Activated CD4-positive, alpha-beta T cell treated with anti-CD3 and anti-CD28 coated beads for 24 hours (primary cell): ENCODE data around the gene OR5T3.
"Not testable (repeated sequence)": the region's sequence is repeated elsewhere in the genome, so short reads cannot be mapped to it uniquely, and the experiment has no call there.

ENCODE experiments used
- DNase-seq, 2 donors: peaks; one replicate each; pipeline ENCODE4 v3.0.0-alpha.2; 2020; ENCODE audit warnings: low read depth in 2 of 2

OR5T3 gene

DNA sequence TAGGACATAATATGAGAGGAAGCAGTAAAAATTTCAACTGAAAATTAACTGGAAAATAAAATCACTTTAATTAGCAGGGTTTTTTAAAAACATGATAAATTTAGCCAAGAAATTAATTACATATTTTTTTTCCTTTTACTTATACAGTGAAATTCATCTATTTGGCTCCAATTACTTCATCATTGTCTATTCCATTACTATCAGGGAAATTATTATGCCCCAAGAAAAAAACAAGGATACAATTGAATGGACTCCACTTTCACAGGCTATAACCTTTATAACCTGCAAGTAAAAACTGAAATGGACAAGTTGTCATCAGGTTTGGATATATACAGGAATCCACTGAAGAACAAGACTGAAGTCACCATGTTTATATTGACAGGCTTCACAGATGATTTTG lies at the start of gene OR5T3:
TSS of gene OR5T3 (plus strand) at position 301 of the 400 bp plus-strand sequence. CDS start at position 301, 0 bp downstream.
- DNase-seq = no peak

DNA sequence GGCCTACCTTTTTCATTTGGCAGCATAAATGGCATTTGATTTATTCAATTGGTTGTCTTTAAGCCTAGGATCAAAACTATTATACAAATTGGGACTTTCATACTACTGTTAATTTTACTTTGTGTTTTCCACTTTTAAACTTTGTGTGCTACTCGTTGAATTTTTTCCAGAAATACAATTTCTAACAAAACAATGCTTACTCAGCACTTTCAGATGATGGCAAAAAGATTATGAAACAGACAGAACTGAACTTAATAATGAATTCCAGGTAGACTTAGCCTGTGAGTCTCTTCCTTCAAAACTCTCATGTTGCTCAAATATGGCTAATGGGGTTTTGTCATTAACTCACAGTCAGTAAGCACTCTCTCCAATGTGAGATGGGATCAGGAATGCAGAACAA lies 44.3 kb upstream of the OR5T3 start:
- no peak for DNase-seq

DNA sequence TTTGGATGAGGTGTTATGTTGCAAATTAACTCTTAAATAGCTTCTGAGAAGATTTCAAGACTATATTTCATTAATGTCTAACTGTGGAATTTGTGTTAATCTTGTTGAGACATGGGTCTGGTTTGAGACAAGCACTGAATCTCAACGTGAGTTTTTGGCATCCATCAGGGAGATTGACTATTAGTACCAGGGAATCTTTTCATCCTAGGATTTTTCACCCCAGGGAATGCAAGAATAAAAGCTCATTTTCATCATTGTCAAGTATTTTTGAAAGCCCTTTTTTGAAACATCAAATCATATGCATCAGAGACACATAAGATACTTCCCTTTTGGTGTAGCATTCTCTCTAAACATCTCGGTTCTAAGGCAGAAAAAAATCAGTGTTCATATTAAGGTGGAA lies 37.5 kb upstream of the OR5T3 start:
- no peak for DNase-seq

DNA sequence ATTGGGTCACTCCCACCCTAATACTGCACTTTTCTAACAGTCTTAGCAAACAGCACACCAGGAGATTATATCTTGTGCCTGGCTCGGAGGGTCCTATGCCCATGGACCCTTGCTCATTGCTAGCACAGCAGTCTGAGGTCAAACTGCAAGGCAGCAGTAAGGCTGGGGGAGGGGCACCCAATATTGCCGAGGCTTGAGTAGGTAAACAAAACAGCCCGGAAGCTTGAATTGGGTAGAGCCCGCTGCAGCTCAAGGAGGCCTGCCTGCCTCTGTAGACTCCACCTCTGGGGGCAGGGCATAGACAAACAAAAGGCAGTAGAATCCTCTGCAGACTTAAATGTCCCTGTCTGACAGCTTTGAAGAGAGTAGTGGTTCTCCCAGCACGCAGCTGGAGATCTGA lies 32.3 kb upstream of the OR5T3 start:
- not testable (repeated sequence) for DNase-seq

DNA sequence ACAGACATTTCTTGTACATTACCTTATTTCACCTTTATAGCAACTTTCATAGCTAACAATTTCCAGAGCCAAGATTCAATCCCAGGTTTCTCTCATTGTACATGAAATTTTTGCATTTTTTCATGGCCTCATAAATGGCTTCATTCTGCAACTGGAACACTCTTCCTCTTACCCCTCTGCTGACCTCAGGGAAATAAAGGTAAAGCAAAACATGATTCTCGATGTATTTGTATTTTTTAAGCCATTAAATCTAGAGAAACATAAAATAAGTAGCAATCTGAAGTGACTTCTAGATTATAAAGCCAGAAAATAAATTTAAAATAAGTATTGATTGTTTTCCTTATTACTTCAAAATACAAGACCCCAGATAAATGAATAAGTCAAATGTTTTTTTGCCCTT lies 17.9 kb upstream of the OR5T3 start, which contains the start of gene OR5T2:
TSS of gene OR5T2 (minus strand) at position 101 of the 400 bp plus-strand sequence. CDS start 1,193 bp downstream, outside the sequence.
- no peak for DNase-seq

DNA sequence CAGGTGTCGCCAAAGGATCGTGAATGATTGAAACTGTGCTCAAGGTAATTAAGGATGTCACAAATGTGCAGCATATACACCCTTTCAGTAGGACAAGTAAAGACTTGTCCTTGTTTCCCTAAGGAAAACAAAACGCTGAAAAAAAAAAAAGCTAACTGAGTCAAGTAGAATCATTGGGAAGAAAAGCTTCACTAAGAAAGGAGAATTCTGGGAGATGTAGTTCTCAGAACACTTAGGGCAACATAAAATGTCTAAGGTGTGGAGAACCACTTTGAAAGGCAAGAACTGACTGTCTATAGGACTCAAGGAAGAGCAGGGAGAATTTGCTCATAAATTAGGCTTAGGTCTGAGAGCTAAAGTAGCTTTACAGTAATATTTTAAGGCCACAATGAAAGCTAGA lies 19.0 kb downstream of the OR5T3 start:
- no peak for DNase-seq

DNA sequence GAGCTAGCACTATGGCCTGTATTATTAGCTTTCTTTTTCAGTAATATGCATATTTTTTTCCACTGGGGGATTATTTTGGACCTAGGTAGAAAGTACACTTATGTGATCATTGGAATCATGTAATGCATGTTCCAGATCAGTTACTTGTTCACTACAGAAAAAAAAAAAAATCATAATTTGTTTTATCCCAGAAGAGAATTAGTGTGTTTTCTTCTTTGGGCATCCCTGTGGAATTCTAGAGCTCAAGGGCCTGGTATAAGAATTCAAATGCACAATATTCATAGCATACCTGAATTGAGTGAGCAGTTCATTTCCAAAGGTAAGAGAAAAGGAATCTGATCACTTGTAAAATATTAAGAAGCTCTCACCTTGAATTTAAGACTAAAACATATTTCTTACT lies 21.8 kb downstream of the OR5T3 start, which contains the start of gene OR5T1:
TSS of gene OR5T1 (plus strand) at position 301 of the 400 bp plus-strand sequence. CDS start 1,485 bp downstream, outside the sequence.
- DNase-seq = no peak

DNA sequence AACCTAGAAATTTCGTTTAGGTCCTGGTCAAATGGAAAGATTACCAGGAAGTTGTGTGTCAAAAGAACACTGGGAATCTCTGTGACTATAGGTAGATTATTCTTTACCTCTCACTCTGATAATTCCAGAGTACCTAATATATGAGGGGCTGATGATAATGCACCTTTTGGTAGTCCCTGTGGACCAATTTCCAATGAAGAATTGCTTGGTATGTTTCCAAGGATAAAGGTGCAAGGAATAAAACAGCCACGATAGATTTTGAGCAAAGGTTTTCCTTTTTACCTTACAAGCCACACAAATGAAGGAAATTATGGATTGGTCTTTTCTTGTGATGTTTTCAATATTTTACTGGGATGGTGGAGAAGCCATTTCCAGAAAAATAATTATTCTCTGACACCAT lies 40.1 kb downstream of the OR5T3 start, which contains the start of gene OR8H1:
TSS of gene OR8H1 (minus strand) at position 101 of the 400 bp plus-strand sequence. CDS start 1,192 bp downstream, outside the sequence.
- no peak for DNase-seq

DNA sequence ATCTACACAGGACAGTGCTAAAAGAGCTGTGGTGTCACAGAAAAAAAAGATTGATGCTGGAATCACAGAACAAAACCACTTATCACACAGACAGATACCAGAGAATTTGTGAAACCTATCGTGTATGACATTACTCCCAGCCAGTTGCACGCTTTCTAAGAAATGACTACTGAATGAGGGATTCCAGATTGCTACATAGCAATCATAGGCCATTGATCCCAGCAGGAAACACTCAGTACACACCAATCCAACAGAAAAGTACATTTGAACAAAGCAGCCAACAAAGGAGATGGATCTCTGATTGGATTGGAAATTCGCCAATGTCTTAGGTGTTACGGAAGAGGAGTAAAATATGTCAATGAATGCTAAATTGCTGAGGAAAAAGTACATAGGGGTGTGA lies 44.8 kb downstream of the OR5T3 start:
- DNase-seq = no peak
